Stimulated activated CD8-positive, alpha-beta memory T cell treated with anti-CD3 and anti-CD28 coated beads, Interleukin-2, amount 100 ng/mL, for 1 hour (primary cell): ENCODE results near the gene MARK4.
"Not testable (repeated sequence)": the region's sequence is repeated elsewhere in the genome, so short reads cannot be mapped to it uniquely, and the experiment has no call there.

Experiments
- DNase-seq, 2 donors: peaks; one replicate each; pipeline ENCODE4 v3.0.0-alpha.2; 2020; ENCODE audit warnings: low read depth in 2 of 2

Gene MARK4

GRCh38 chr19:45305421-45305820 lies 54.4 kb downstream of the MARK4 start:
- no peak for DNase-seq

- no peak for DNase-seq
Observed at GRCh38 chr19:45306040-45306439, 55.0 kb downstream of the MARK4 start.

GRCh38 chr19:45306518-45307027 lies 55.5 kb downstream of the MARK4 start:
- DNase-seq, result no peak

GRCh38 chr19:45307361-45307760 lies 56.3 kb downstream of the MARK4 start:
- DNase-seq, result no peak

GRCh38 chr19:45309322-45309721 lies 58.3 kb downstream of the MARK4 start:
- DNase-seq, result not testable (repeated sequence)

- no peak for DNase-seq
Observed at GRCh38 chr19:45311621-45312020, 60.5 kb downstream of the MARK4 start.

- DNase-seq, result not testable (repeated sequence)
Observed at GRCh38 chr19:45312285-45312684, 61.2 kb downstream of the MARK4 start.

GRCh38 chr19:45314708-45315245 lies 63.7 kb downstream of the MARK4 start:
- no peak for DNase-seq

GRCh38 chr19:45315304-45315703 lies 64.2 kb downstream of the MARK4 start:
- DNase-seq, result no peak

GRCh38 chr19:45320997-45321775 lies 70.1 kb downstream of the MARK4 start:
- no peak for DNase-seq

GRCh38 chr19:45321848-45322247 lies 70.8 kb downstream of the MARK4 start:
- DNase-seq, result no peak

- DNase-seq, result no peak
Observed at GRCh38 chr19:45322311-45322710, 71.2 kb downstream of the MARK4 start.

- no peak for DNase-seq
Observed at GRCh38 chr19:45322744-45323281, 71.7 kb downstream of the MARK4 start, which contains the start of gene CKM. CKM (minus strand) TSS chr19:45322875; CDS start chr19:45319713, 3,162 bp downstream.

GRCh38 chr19:45323671-45324081 lies 72.6 kb downstream of the MARK4 start:
- DNase-seq, result no peak

- no peak for DNase-seq
Observed at GRCh38 chr19:45324349-45324907, 73.4 kb downstream of the MARK4 start.

- no peak for DNase-seq
Observed at GRCh38 chr19:45327404-45328143, 76.5 kb downstream of the MARK4 start.

GRCh38 chr19:45331411-45331810 lies 80.3 kb downstream of the MARK4 start:
- DNase-seq, result no peak

GRCh38 chr19:45333609-45334303 lies 82.7 kb downstream of the MARK4 start:
- DNase-seq, result no peak

- not testable (repeated sequence) for DNase-seq
Observed at GRCh38 chr19:45334881-45335280, 83.8 kb downstream of the MARK4 start.

- no peak for DNase-seq
Observed at GRCh38 chr19:45336696-45337251, 85.7 kb downstream of the MARK4 start.

- DNase-seq, result no peak
Observed at GRCh38 chr19:45339629-45340028, 88.6 kb downstream of the MARK4 start.
